Cardiac muscle cell (in vitro differentiated cells and primary cell): ENCODE measurements around the gene ZNF768. TPM values are rescaled to one million over a fixed set of nuclear protein-coding genes. Genes with fewer than 3 reads are reported as not detected.

ENCODE experiments used
- DNase-seq, 2 donors: peaks; one replicate each; pipeline versions ENCODE4 v3.0.0 to v3.0.0-alpha.2; 2010 to 2017; ENCODE audit warnings: low read depth in 1 of 2, low spot score in 1 of 2
- H3K27ac ChIP-seq: fragments of 200-600 bp; sonication (generic); 2 replicates; pipeline ENCODE4 v1.5.1; 2016
- H3K27me3 ChIP-seq: fragments of 200-600 bp; sonication (generic); 2 replicates; pipeline ENCODE4 v1.6.0; 2016; ENCODE audit warnings: control low read depth
- H3K36me3 ChIP-seq: fragments of 200-600 bp; sonication (generic); 2 replicates; pipeline ENCODE4 v1.5.1; 2016; ENCODE audit warnings: control low read depth
- H3K4me1 ChIP-seq: fragments of 200-600 bp; sonication (generic); 2 replicates; pipeline ENCODE4 v1.8.1; 2017; ENCODE audit warnings: low read depth, mild to moderate bottlenecking, mixed run types
- H3K4me3 ChIP-seq: fragments of 200-600 bp; sonication (generic); 2 replicates; pipeline ENCODE4 v1.5.1; 2016; ENCODE audit warnings: mild to moderate bottlenecking
- H3K9me3 ChIP-seq: fragments of 200-600 bp; sonication (generic); 2 replicates; pipeline ENCODE4 v1.5.1; 2017; ENCODE audit warnings: low read depth, mild to moderate bottlenecking, control low read depth
- CTCF ChIP-seq: IDR thresholded peaks from 2 replicates; pipeline ENCODE4 v1.5.1; 2012; ENCODE audit warnings: low read depth, mild to moderate bottlenecking, low read length
- polyA plus RNA-seq: library from polyadenylated mRNA; unstranded; fragments of >200 nt; fragmentation: Nextera tagmentation; extraction: Ambion mirVana; gene quantifications from 2 replicates; pipeline ENCODE4 v1.2.1, GENCODE V29; 2016
- total RNA-seq: library from RNA; depleted of rRNA; stranded (reverse); fragments of >200 nt; gene quantifications from 2 replicates; pipeline ENCODE4 v1.2.3, GENCODE V29; 2016

The ZNF768 gene
- total and polyA plus RNA-seq, 2 experiments from 2014 or later: 19.4 to 79.1 TPM

GRCh38 chr16:30532285-30533145 lies 6.1 kb upstream of the ZNF768 start:
- Histone ChIP-seq H3K27ac (no peak overlapping the region), H3K4me1 (peaks cover 5% of the 10 kb centered on the region), H3K9me3 (no peaks in the 10 kb centered on the region), H3K36me3 (no peaks in the 10 kb centered on the region), H3K4me3 (no peak overlapping the region), H3K27me3 (no peaks in the 10 kb centered on the region)
- no peak for TF ChIP-seq CTCF
- DNase-seq: no peak

GRCh38 chr16:30530163-30531037 lies 4.0 kb upstream of the ZNF768 start:
- H3K27ac ChIP-seq: no peak overlapping the region
- H3K36me3 ChIP-seq: no peaks in the 10 kb centered on the region
- H3K4me3 ChIP-seq: no peak overlapping the region
- no peak for TF ChIP-seq CTCF
- H3K9me3 ChIP-seq: no peaks in the 10 kb centered on the region
- no peak for DNase-seq
- peaks cover 5% of the 10 kb centered on the region for H3K4me1 ChIP-seq
- H3K27me3 ChIP-seq: no peaks in the 10 kb centered on the region

GRCh38 chr16:30528799-30529457 lies 2.6 kb upstream of the ZNF768 start:
- H3K9me3 ChIP-seq: no peaks in the 10 kb centered on the region
- H3K27me3 ChIP-seq: no peaks in the 10 kb centered on the region
- TF ChIP-seq CTCF: no peak
- H3K36me3 ChIP-seq: peaks cover 4% of the 10 kb centered on the region
- no peak overlapping the region for H3K4me3 ChIP-seq
- no peak overlapping the region for H3K27ac ChIP-seq
- H3K4me1 ChIP-seq: peaks cover 5% of the 10 kb centered on the region
- no peak for DNase-seq

- TF ChIP-seq CTCF: no peak
- peaks cover 5% of the 10 kb centered on the region for H3K4me1 ChIP-seq
- DNase-seq: no peak
- peaks cover 4% of the 10 kb centered on the region for H3K36me3 ChIP-seq
- H3K27ac ChIP-seq: peak overlapping the region; percentile 80
- no peak overlapping the region for H3K4me3 ChIP-seq
- no peaks in the 10 kb centered on the region for H3K27me3 ChIP-seq
- H3K9me3 ChIP-seq: no peaks in the 10 kb centered on the region
Measured at GRCh38 chr16:30527635-30528178, 1.3 kb upstream of the ZNF768 start.
